Mucosa of descending colon (tissue), 3 donors: ENCODE data around the gene S100A16. TPM values are rescaled to one million over a fixed set of nuclear protein-coding genes. Genes with fewer than 3 reads are reported as not detected.

Experiments used
- ATAC-seq: fragments of 200-7000 bp; cut with Tn5 transposase; one replicate; pipeline ENCODE4 v1.9.1; 2020; ENCODE audit warnings: mild to moderate bottlenecking, moderate library complexity
- DNase-seq, 3 donors: peaks; one replicate each; pipeline ENCODE4 v3.0.0-alpha.2; 2020
- H3K36me3 ChIP-seq: fragments of 200-600 bp; one replicate; pipeline ENCODE4 v1.8.0; 2021; ENCODE audit warnings: low read depth, mild to moderate bottlenecking
- H3K4me1 ChIP-seq: fragments of 200-600 bp; one replicate; pipeline ENCODE4 v1.8.0; 2021; ENCODE audit warnings: low read depth, mild to moderate bottlenecking
- H3K4me3 ChIP-seq: fragments of 200-600 bp; one replicate; pipeline ENCODE4 v1.8.0; 2021; ENCODE audit warnings: mild to moderate bottlenecking
- H3K9me3 ChIP-seq: fragments of 200-600 bp; one replicate; pipeline ENCODE4 v1.8.0; 2021; ENCODE audit warnings: mild to moderate bottlenecking
- intact Hi-C, 2 donors: fragments of 100-400 bp; cut with DNase I in 1 of 2; cut with micrococcal nuclease in 1 of 2; formaldehyde crosslinking; loops; one replicate each; pipeline versions ENCODE4 v1.11.0 to v1.11.1; 2022; cut with DNase I, micrococcal nuclease
- total RNA-seq, 3 donors: library from RNA; stranded (reverse); fragmentation: NEBNext Ultra II Directional in 2 of 3; extraction: Animal tissue kit (Norgen Biotek cat#: 25700) in 2 of 3; gene quantifications; one replicate each; pipeline versions ENCODE4 v1.2.1 to v1.2.4, GENCODE V29; 2021 to 2023
- TF ChIP-seq, protein P1 (sequence below): fragments of 200-600 bp; IDR thresholded peaks from one replicate; pipeline ENCODE4 v1.8.0; 2022; ENCODE audit warnings: antibody characterized with exemption, mild to moderate bottlenecking
- donor health status: DM: no; HTN: no; CAD: no; lungs with moderate emphysema.
- donor health status: DM: no; HTN: no; CAD: no.
- donor health status: DM: no; HTN: yes; CAD: no.

S100A16 gene
- total RNA-seq, 3 donors from 2014 or later, result 79.9 to 156 (median 139) TPM

DNA sequence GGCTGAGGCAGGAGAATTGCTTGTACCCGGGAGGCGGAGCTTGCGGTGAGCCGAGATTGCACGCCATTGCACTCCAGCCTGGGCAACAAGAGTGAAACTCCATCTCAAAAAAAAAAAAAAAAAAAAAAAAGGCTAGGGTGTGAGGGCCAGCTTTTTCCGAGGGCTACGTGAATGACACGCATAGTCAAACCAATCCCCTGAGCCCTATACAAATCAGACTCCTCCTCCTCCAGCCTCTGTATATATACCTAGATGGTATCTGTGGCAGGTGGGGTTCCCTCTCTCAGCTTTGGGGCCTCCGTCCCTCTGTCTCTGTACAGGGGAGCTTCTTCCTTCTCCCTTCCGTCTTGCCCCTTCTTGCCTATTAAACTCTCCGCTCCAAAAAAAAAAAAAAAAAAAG is 6.7 kb downstream of the S100A16 start:
- H3K9me3 ChIP-seq, result no peaks in the 10 kb centered on the region
- DNase-seq (no peak), ATAC-seq (no peak)
- peaks cover 25% of the 10 kb centered on the region for H3K4me1 ChIP-seq
- no peak overlapping the region for H3K4me3 ChIP-seq
- TF ChIP-seq, protein P1, sequence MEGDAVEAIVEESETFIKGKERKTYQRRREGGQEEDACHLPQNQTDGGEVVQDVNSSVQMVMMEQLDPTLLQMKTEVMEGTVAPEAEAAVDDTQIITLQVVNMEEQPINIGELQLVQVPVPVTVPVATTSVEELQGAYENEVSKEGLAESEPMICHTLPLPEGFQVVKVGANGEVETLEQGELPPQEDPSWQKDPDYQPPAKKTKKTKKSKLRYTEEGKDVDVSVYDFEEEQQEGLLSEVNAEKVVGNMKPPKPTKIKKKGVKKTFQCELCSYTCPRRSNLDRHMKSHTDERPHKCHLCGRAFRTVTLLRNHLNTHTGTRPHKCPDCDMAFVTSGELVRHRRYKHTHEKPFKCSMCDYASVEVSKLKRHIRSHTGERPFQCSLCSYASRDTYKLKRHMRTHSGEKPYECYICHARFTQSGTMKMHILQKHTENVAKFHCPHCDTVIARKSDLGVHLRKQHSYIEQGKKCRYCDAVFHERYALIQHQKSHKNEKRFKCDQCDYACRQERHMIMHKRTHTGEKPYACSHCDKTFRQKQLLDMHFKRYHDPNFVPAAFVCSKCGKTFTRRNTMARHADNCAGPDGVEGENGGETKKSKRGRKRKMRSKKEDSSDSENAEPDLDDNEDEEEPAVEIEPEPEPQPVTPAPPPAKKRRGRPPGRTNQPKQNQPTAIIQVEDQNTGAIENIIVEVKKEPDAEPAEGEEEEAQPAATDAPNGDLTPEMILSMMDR, result no peak
- no peaks in the 10 kb centered on the region for H3K36me3 ChIP-seq
- intact Hi-C loops, result no loop called here

DNA sequence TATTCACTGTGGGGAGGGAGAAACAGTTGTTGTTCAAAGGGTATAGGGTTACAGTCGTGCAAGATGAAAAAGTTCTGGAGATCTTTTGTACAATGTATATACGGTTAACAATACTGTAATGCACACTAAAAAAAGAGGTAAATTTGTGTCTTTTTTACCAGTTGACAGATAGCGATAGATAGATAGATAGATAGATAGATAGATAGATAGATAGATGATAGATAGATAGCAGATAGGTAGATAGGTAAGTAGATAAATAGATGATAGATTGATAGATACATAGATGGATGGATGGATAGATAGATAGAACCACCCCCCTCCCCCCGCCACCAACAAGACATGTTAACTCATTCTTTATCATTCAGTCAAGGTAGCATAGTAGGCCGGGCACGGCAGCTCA is 10.2 kb downstream of the S100A16 start:
- Histone ChIP-seq H3K9me3 (no peaks in the 10 kb centered on the region), H3K4me3 (no peak overlapping the region), H3K4me1 (no peaks in the 10 kb centered on the region), H3K36me3 (no peaks in the 10 kb centered on the region)
- ATAC-seq (no peak), DNase-seq (no peak)
- intact Hi-C loops, result no loop called here
- TF ChIP-seq, protein P1, result no peak

DNA sequence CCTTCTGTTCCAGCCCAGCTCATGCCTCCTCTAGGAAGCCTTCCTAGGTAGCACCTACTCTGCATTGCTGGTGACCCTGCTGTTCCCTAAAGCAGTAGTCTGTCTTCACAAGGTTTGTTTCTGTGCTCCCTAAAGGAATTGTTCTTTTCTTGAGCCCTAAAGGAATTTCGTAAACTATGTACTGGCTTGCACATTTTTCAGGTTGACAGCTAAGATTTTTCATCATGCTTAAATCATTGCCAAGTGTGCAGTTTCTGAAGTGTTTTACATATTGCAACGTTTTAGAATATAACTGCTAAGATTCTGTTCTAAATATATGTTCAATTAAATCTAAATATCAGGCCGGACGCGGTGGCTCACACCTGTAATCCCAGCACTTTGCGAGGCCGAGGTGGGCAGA is 13.1 kb downstream of the S100A16 start:
- intact Hi-C loops, result no loop called here
- TF ChIP-seq, protein P1, result no peak
- Histone ChIP-seq H3K4me1 (no peaks in the 10 kb centered on the region), H3K36me3 (no peaks in the 10 kb centered on the region), H3K9me3 (no peaks in the 10 kb centered on the region), H3K4me3 (no peak overlapping the region)
- ATAC-seq, result no peak
- DNase-seq, result no peak

DNA sequence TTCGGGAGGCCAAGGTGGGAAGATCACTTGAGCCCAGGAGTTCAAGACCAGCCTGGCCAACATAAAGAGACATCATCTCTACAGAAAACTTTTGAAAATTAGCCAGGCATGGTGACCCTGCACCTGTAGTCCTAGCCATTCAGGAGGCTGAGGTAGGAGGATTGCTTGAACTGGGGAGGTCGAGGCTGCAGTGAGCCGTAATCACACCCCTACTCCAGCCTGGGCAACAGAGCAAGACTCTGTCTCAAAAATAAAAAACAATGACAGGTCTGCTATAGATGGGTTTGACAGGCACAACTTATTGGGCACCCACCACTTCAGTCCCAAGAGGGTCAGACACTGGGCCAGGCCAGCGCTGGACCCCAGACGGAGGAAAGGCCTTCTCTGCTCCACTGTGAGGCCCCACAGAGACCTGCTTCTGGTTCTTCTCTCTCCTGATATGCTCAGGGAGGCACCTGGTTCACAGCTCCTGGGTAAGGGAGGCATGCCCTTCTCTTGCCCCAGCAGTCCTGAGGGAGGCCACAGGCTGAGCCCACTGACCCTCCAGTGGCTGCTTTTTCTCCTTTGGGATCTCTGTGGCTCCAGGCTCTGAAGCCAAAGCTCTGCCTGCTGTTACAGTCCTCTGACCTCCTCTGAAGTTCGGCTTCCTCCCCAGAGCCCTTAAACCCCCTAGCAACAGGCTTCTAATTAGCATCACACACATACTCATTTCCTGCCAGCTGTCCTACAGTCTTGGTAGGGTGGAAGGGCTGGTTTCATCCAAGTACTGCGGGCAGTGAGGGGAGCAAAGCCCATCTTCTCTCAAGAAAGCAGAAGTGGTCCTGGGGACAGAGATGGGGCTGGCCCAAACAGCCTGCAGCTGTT is 14.4 kb downstream of the S100A16 start:
- DNase-seq (no peak), ATAC-seq (peak; percentile 67)
- H3K9me3 ChIP-seq, result no peaks in the 10 kb centered on the region
- TF ChIP-seq, protein P1, result no peak
- no peaks in the 10 kb centered on the region for H3K4me1 ChIP-seq
- H3K4me3 ChIP-seq, result no peak overlapping the region
- intact Hi-C loops, result no loop called here
- H3K36me3 ChIP-seq, result no peaks in the 10 kb centered on the region

DNA sequence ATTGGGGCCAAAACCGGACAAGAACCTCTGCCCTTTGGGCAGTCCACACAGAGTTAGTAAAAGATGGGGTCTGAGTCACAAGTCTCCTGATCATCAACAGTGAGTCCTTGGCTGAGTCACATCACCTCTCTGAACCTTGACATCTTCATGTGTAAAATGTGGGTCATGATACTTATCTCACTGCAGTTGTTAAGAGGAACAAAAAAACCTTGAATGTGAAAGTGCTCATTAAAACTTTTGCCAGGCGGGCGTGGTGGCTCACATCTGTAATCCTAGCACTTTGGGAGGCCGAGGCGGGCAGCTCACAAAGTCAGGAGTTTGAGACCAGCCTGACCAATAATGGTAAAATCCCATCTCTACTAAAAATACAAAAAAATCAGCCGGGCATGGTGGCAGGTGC is 15.7 kb downstream of the S100A16 start:
- peak; percentile 90 for ATAC-seq

More for the DNA sequence above, 15.7 kb downstream of the S100A16 start:
- Histone ChIP-seq H3K9me3 (no peaks in the 10 kb centered on the region), H3K36me3 (no peaks in the 10 kb centered on the region), H3K4me1 (no peaks in the 10 kb centered on the region), H3K4me3 (no peak overlapping the region)
- intact Hi-C loops, result no loop called here
- no peak for DNase-seq
- TF ChIP-seq, protein P1, result no peak
